ENCODE data around the gene ZNF32. TPM values are rescaled to one million over a fixed set of nuclear protein-coding genes. Genes with fewer than 3 reads are reported as not detected.
"Not testable (repeated sequence)": the region's sequence is repeated elsewhere in the genome, so short reads cannot be mapped to it uniquely, and the experiment has no call there.

Gene ZNF32
- total and polyA plus RNA-seq, 4 donors: 21.4 to 60.8 (median 30.8) TPM

GRCh38 chr10:43607199-43607573 lies 41.5 kb downstream of the ZNF32 start:
- no peaks in the 10 kb centered on the region for H3K27me3 ChIP-seq (ENCODE audit: control insufficient read depth in 3 of 3, insufficient read depth in 3 of 3, low read length in 2 of 3)
- no peak overlapping the region for H3K27ac ChIP-seq (ENCODE audit: low read depth in 1 of 2, low read length in 1 of 2)
- no peak overlapping the region for H3K4me3 ChIP-seq
- 73 to 79% methylated on average over 10 of the region's 10 CpGs for WGBS, 2 donors
- peaks cover 0 to 4% (median 0%) of the 10 kb centered on the region in 4 donors for H3K36me3 ChIP-seq (ENCODE audit: control insufficient read depth in 4 of 4, insufficient read depth in 4 of 4, low read length in 4 of 4)
- no peaks in the 10 kb centered on the region for H3K9me3 ChIP-seq (ENCODE audit: control insufficient read depth in 4 of 4, insufficient read depth in 3 of 4, low read length in 3 of 4)
- H3K4me1 ChIP-seq (ENCODE audit: control insufficient read depth in 5 of 5, insufficient read depth in 5 of 5, low read length in 5 of 5): peaks cover 0 to 7% (median 0%) of the 10 kb centered on the region in 5 donors
- H3K9ac ChIP-seq (ENCODE audit: insufficient read depth in 1 of 2, low read length in 2 of 2): peak overlapping the region in 1 of 2 donors; percentile 16
- TF ChIP-seq CTCF (IDR thresholded peaks at IDR 0.05; ENCODE audit: control extremely low read depth, extremely low read depth): no peak
- ATAC-seq (ENCODE audit: insufficient read depth, low FRiP score) (no peak), DNase-seq (no peak)

- no peaks in the 10 kb centered on the region for H3K9me3 ChIP-seq (ENCODE audit: control insufficient read depth in 4 of 4, insufficient read depth in 3 of 4, low read length in 3 of 4)
- 3% methylated on average over 58 of the region's 58 CpGs for WGBS, 2 donors
Observed at GRCh38 chr10:43606323-43607198, 42.1 kb downstream of the ZNF32 start, which contains the start of gene ZNF485. Gene ZNF485, plus strand, starts transcription at chr10:43606438. Its CDS starts 613 bp downstream, at chr10:43607051.

GRCh38 chr10:43605850-43606322 lies 42.8 kb downstream of the ZNF32 start:
- H3K4me3 ChIP-seq: peak overlapping the region; percentile 87
- 62 to 65% methylated on average over 12 of the region's 12 CpGs for WGBS, 2 donors
- H3K27ac ChIP-seq (ENCODE audit: low read depth in 1 of 2, low read length in 1 of 2): no peak overlapping the region
- ATAC-seq (ENCODE audit: insufficient read depth, low FRiP score): no peak
- H3K27me3 ChIP-seq (ENCODE audit: control insufficient read depth in 3 of 3, insufficient read depth in 3 of 3, low read length in 2 of 3): no peaks in the 10 kb centered on the region
- DNase-seq: no peak
- H3K9me3 ChIP-seq (ENCODE audit: control insufficient read depth in 4 of 4, insufficient read depth in 3 of 4, low read length in 3 of 4): no peaks in the 10 kb centered on the region
- peaks cover 0 to 4% (median 0%) of the 10 kb centered on the region in 4 donors for H3K36me3 ChIP-seq (ENCODE audit: control insufficient read depth in 4 of 4, insufficient read depth in 4 of 4, low read length in 4 of 4)
- H3K4me1 ChIP-seq (ENCODE audit: control insufficient read depth in 5 of 5, insufficient read depth in 5 of 5, low read length in 5 of 5): peaks cover 0 to 7% (median 0%) of the 10 kb centered on the region in 5 donors
- H3K9ac ChIP-seq (ENCODE audit: insufficient read depth in 1 of 2, low read length in 2 of 2): no peak overlapping the region
- TF ChIP-seq CTCF (IDR thresholded peaks at IDR 0.05; ENCODE audit: control extremely low read depth, extremely low read depth): no peak

More at GRCh38 chr10:43606323-43607198, 42.1 kb downstream of the ZNF32 start, which contains the start of gene ZNF485:
- H3K27ac ChIP-seq (ENCODE audit: low read depth in 1 of 2, low read length in 1 of 2): peak within 1 kb of the TSS in 1 of 2 donors; percentile 69
- peak within 1 kb of the TSS; percentile 87 for H3K4me3 ChIP-seq
- peaks cover 0 to 4% (median 0%) of the 10 kb centered on the region in 4 donors for H3K36me3 ChIP-seq (ENCODE audit: control insufficient read depth in 4 of 4, insufficient read depth in 4 of 4, low read length in 4 of 4)
- peak within 1 kb of the TSS; percentile 16 to 25 for H3K9ac ChIP-seq (ENCODE audit: insufficient read depth in 1 of 2, low read length in 2 of 2)
- DNase-seq (peak; percentile 72 to 81 (median 79)), ATAC-seq (ENCODE audit: insufficient read depth, low FRiP score) (peak; percentile 91)
- H3K27me3 ChIP-seq (ENCODE audit: control insufficient read depth in 3 of 3, insufficient read depth in 3 of 3, low read length in 2 of 3): no peaks in the 10 kb centered on the region
- no peak for TF ChIP-seq CTCF (IDR thresholded peaks at IDR 0.05; ENCODE audit: control extremely low read depth, extremely low read depth)
- peaks cover 0 to 7% (median 0%) of the 10 kb centered on the region in 5 donors for H3K4me1 ChIP-seq (ENCODE audit: control insufficient read depth in 5 of 5, insufficient read depth in 5 of 5, low read length in 5 of 5)

- ATAC-seq (ENCODE audit: insufficient read depth, low FRiP score); H3K9ac ChIP-seq (ENCODE audit: insufficient read depth in 1 of 2, low read length in 2 of 2): not testable (repeated sequence)
Observed at GRCh38 chr10:43601576-43601975, 47.1 kb downstream of the ZNF32 start.

More at GRCh38 chr10:43601576-43601975, 47.1 kb downstream of the ZNF32 start:
- not testable (repeated sequence) for H3K36me3 ChIP-seq (ENCODE audit: control insufficient read depth in 4 of 4, insufficient read depth in 4 of 4, low read length in 4 of 4); H3K27me3 ChIP-seq (ENCODE audit: control insufficient read depth in 3 of 3, insufficient read depth in 3 of 3, low read length in 2 of 3); H3K27ac ChIP-seq (ENCODE audit: low read depth in 1 of 2, low read length in 1 of 2); H3K4me3 ChIP-seq; DNase-seq; H3K9me3 ChIP-seq (ENCODE audit: control insufficient read depth in 4 of 4, insufficient read depth in 3 of 4, low read length in 3 of 4)
- H3K4me1 ChIP-seq (ENCODE audit: control insufficient read depth in 5 of 5, insufficient read depth in 5 of 5, low read length in 5 of 5): peaks cover 0 to 13% (median 4%) of the 10 kb centered on the region in 5 donors
- 93% methylated on average over 6 of the region's 6 CpGs for WGBS, 2 donors

Data from lung (tissue), 12 donors.